DND-41 (cell line): Measurements from ENCODE around the gene HRG.

ENCODE experiments used
- EZH2 ChIP-seq: IDR thresholded peaks from 3 replicates; pipeline ENCODE4 v1.6.1; 2012; ENCODE audit warnings: borderline replicate concordance, low read depth, mild to moderate bottlenecking, moderate library complexity, low read length, inconsistent platforms; ENCODE audit not compliant: severe bottlenecking
- TF ChIP-seq, protein P1 (sequence below): IDR thresholded peaks from 2 replicates; pipeline ENCODE4 v1.5.1; 2012; ENCODE audit warnings: borderline replicate concordance, low read length, moderate library complexity, mild to moderate bottlenecking; ENCODE audit not compliant: poor library complexity, severe bottlenecking; ENCODE audit errors: extremely low read depth

DNA sequence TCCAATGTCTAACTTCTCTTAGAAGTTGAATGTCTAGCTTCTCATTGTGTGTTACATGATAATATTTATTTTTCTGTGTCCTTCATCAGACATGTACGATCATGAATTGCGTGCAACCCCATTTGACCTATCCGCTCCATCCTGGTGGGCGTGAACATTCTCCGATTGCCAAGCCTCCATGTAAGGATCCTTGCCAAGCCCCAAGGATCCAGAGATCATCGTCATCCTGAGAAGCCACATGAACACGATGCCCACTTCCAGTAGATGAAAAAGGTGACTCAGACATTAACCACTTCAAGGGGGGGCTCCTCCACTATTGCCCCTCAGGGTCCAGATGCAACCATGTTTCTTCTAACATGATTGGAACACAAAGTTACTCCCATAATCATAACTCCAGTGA, 25.9 kb downstream of the HRG start:
- no peak for TF ChIP-seq EZH2
- TF ChIP-seq, protein P1, sequence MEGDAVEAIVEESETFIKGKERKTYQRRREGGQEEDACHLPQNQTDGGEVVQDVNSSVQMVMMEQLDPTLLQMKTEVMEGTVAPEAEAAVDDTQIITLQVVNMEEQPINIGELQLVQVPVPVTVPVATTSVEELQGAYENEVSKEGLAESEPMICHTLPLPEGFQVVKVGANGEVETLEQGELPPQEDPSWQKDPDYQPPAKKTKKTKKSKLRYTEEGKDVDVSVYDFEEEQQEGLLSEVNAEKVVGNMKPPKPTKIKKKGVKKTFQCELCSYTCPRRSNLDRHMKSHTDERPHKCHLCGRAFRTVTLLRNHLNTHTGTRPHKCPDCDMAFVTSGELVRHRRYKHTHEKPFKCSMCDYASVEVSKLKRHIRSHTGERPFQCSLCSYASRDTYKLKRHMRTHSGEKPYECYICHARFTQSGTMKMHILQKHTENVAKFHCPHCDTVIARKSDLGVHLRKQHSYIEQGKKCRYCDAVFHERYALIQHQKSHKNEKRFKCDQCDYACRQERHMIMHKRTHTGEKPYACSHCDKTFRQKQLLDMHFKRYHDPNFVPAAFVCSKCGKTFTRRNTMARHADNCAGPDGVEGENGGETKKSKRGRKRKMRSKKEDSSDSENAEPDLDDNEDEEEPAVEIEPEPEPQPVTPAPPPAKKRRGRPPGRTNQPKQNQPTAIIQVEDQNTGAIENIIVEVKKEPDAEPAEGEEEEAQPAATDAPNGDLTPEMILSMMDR: no peak
